HG03139 (cell line): ENCODE results near the gene CCNJL.
"Not testable (repeated sequence)": the region's sequence is repeated elsewhere in the genome, so short reads cannot be mapped to it uniquely, and the experiment has no call there.

ENCODE experiments used
- ATAC-seq: cut with Tn5 transposase; IDR thresholded peaks from one replicate; pipeline ENCODE4 v1.9.1; 2021; ENCODE audit not compliant: unreplicated experiment

CCNJL gene

GRCh38 chr5:160312134-160312959 lies at the start of gene CCNJL:
Gene CCNJL, minus strand, starts transcription at chr5:160312564. Its CDS starts 641 bp downstream, at chr5:160311923.
- ATAC-seq: peak; percentile 57

GRCh38 chr5:160361624-160362228 lies 49.4 kb upstream of the CCNJL start:
- no peak for ATAC-seq

GRCh38 chr5:160360310-160360709 lies 47.9 kb upstream of the CCNJL start:
- no peak for ATAC-seq

GRCh38 chr5:160359816-160360215 lies 47.5 kb upstream of the CCNJL start:
- no peak for ATAC-seq

- no peak for ATAC-seq
Measured at GRCh38 chr5:160359242-160359641, 46.9 kb upstream of the CCNJL start.

- ATAC-seq: no peak
Measured at GRCh38 chr5:160357861-160358411, 45.6 kb upstream of the CCNJL start.

GRCh38 chr5:160357394-160357793 lies 45.0 kb upstream of the CCNJL start:
- no peak for ATAC-seq

GRCh38 chr5:160356550-160357347 lies 44.4 kb upstream of the CCNJL start:
- ATAC-seq: no peak

- ATAC-seq: no peak
Measured at GRCh38 chr5:160354666-160355065, 42.3 kb upstream of the CCNJL start.

- no peak for ATAC-seq
Measured at GRCh38 chr5:160353379-160353778, 41.0 kb upstream of the CCNJL start.

GRCh38 chr5:160352308-160352707 lies 39.9 kb upstream of the CCNJL start:
- no peak for ATAC-seq

- ATAC-seq: no peak
Measured at GRCh38 chr5:160349935-160350303, 37.6 kb upstream of the CCNJL start.

GRCh38 chr5:160349249-160349934 lies 37.0 kb upstream of the CCNJL start:
- no peak for ATAC-seq

- ATAC-seq: no peak
Measured at GRCh38 chr5:160348080-160348479, 35.7 kb upstream of the CCNJL start.

- no peak for ATAC-seq
Measured at GRCh38 chr5:160347448-160347847, 35.1 kb upstream of the CCNJL start.

GRCh38 chr5:160342413-160342941 lies 30.1 kb upstream of the CCNJL start:
- ATAC-seq: no peak

GRCh38 chr5:160341309-160341870 lies 29.0 kb upstream of the CCNJL start:
- ATAC-seq: no peak

- ATAC-seq: not testable (repeated sequence)
Measured at GRCh38 chr5:160340513-160340912, 28.1 kb upstream of the CCNJL start.

GRCh38 chr5:160339406-160340130 lies 27.2 kb upstream of the CCNJL start:
- ATAC-seq: no peak

GRCh38 chr5:160334716-160335115 lies 22.4 kb upstream of the CCNJL start:
- ATAC-seq: not testable (repeated sequence)
